ENCODE results near the gene LGR4.

DNA sequence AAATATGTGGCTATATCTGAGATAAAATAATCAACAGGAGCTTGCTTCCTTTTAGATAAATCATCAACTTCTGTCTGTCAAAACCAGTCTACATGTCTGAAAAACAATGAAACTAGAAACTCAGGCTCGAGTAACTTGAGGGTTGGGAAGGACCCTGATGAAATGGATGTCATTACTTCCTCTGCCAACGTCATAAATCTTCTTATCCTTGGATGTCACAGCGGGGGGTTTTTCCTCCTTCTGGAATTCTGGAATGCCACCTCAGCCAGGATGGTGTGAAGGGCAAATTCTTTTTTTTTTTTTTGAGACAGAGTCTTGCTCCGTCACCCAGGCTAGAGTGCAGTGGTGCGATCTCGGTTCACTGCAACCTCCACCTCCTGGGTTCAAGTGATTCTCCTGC lies 13.4 kb downstream of the LGR4 start:
- TF ChIP-seq, protein P1, sequence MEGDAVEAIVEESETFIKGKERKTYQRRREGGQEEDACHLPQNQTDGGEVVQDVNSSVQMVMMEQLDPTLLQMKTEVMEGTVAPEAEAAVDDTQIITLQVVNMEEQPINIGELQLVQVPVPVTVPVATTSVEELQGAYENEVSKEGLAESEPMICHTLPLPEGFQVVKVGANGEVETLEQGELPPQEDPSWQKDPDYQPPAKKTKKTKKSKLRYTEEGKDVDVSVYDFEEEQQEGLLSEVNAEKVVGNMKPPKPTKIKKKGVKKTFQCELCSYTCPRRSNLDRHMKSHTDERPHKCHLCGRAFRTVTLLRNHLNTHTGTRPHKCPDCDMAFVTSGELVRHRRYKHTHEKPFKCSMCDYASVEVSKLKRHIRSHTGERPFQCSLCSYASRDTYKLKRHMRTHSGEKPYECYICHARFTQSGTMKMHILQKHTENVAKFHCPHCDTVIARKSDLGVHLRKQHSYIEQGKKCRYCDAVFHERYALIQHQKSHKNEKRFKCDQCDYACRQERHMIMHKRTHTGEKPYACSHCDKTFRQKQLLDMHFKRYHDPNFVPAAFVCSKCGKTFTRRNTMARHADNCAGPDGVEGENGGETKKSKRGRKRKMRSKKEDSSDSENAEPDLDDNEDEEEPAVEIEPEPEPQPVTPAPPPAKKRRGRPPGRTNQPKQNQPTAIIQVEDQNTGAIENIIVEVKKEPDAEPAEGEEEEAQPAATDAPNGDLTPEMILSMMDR (IDR thresholded peaks at IDR 0.05): no peak
- TF ChIP-seq EP300 (IDR thresholded peaks at IDR 0.05): no peak
